H9 (cell line): Measurements from ENCODE around the gene TRPM3. TPM values are rescaled to one million over a fixed set of nuclear protein-coding genes. Genes with fewer than 3 reads are reported as not detected.

Experiments
- DNase-seq: peaks from one replicate; pipeline ENCODE4 v3.0.0-alpha.2; 2017
- H2AFZ ChIP-seq: one replicate; pipeline ENCODE4 v1.6.1; 2013; ENCODE audit warnings: mild to moderate bottlenecking, low read length, control low read depth, moderate library complexity
- H2AK5ac ChIP-seq: 2 replicates; pipeline ENCODE4 v1.6.1; 2013; ENCODE audit warnings: low read length, control low read depth, mixed read lengths; ENCODE audit not compliant: insufficient read length
- H2BK120ac ChIP-seq: one replicate; pipeline ENCODE4 v1.6.1; 2013; ENCODE audit warnings: low read depth, mild to moderate bottlenecking, low read length, control low read depth, inconsistent platforms; ENCODE audit not compliant: poor library complexity, severe bottlenecking
- H2BK12ac ChIP-seq: 2 replicates; pipeline ENCODE4 v1.6.1; 2013; ENCODE audit warnings: low read length, control low read depth, mixed read lengths, low read depth; ENCODE audit not compliant: insufficient read length
- H2BK15ac ChIP-seq: 2 replicates; pipeline ENCODE4 v1.6.1; 2013; ENCODE audit warnings: low read depth, low read length, control low read depth
- H2BK20ac ChIP-seq: one replicate; pipeline ENCODE4 v1.6.1; 2013; ENCODE audit warnings: low read depth, mild to moderate bottlenecking, low read length, control low read depth, inconsistent platforms; ENCODE audit not compliant: poor library complexity, severe bottlenecking
- H2BK5ac ChIP-seq: 2 replicates; pipeline ENCODE4 v1.6.1; 2013; ENCODE audit warnings: low read length, control low read depth, mixed read lengths; ENCODE audit not compliant: insufficient read length
- H3K14ac ChIP-seq: 2 replicates; pipeline ENCODE4 v1.6.1; 2013; ENCODE audit warnings: low read length, control low read depth; ENCODE audit not compliant: insufficient read depth
- H3K18ac ChIP-seq: 2 replicates; pipeline ENCODE4 v1.6.1; 2013; ENCODE audit warnings: low read depth, mild to moderate bottlenecking, mixed read lengths, low read length, control low read depth; ENCODE audit not compliant: insufficient read length
- H3K23ac ChIP-seq: 2 replicates; pipeline ENCODE4 v1.6.1; 2013; ENCODE audit warnings: low read length, control low read depth, mixed read lengths, low read depth; ENCODE audit not compliant: insufficient read length
- H3K23me2 ChIP-seq: 2 replicates; pipeline ENCODE4 v1.6.1; 2013; ENCODE audit warnings: low read depth, mild to moderate bottlenecking, mixed read lengths, low read length, control low read depth; ENCODE audit not compliant: insufficient read length, poor library complexity, severe bottlenecking
- H3K27ac ChIP-seq: 2 replicates; pipeline ENCODE4 v1.5.1; 2013; ENCODE audit warnings: low read length, control low read depth, mixed read lengths, low read depth; ENCODE audit not compliant: insufficient read length
- H3K27me3 ChIP-seq: 2 replicates; pipeline ENCODE4 v1.6.1; 2013; ENCODE audit warnings: low read length, control low read depth, inconsistent platforms; ENCODE audit not compliant: insufficient read depth
- H3K4ac ChIP-seq: 2 replicates; pipeline ENCODE4 v1.6.1; 2013; ENCODE audit warnings: low read depth, mild to moderate bottlenecking, control low read depth, inconsistent platforms, low read length, moderate library complexity
- H3K4me1 ChIP-seq: 2 replicates; pipeline ENCODE4 v1.6.1; 2013; ENCODE audit warnings: low read length, control low read depth, inconsistent platforms; ENCODE audit not compliant: insufficient read depth
- H3K4me2 ChIP-seq: 2 replicates; pipeline ENCODE4 v1.6.1; 2013; ENCODE audit warnings: low read length, control low read depth, mixed read lengths; ENCODE audit not compliant: insufficient read length, insufficient read depth
- H3K56ac ChIP-seq: 2 replicates; pipeline ENCODE4 v1.6.1; 2013; ENCODE audit warnings: low read depth, mild to moderate bottlenecking, mixed read lengths, low read length, control low read depth; ENCODE audit not compliant: insufficient read length
- H3K79me1 ChIP-seq: 2 replicates; pipeline ENCODE4 v1.6.1; 2013; ENCODE audit warnings: low read depth, mild to moderate bottlenecking, moderate library complexity, low read length, control low read depth, inconsistent platforms; ENCODE audit not compliant: insufficient read depth, poor library complexity, severe bottlenecking
- H3K79me2 ChIP-seq: 2 replicates; pipeline ENCODE4 v1.6.1; 2013; ENCODE audit warnings: low read length, control low read depth, inconsistent platforms; ENCODE audit not compliant: insufficient read depth
- H3K9ac ChIP-seq: 2 replicates; pipeline ENCODE4 v1.6.1; 2013; ENCODE audit warnings: low read length, control low read depth, mixed read lengths; ENCODE audit not compliant: insufficient read length; ENCODE audit errors: extremely low read depth
- H3K9me3 ChIP-seq: one replicate; pipeline ENCODE4 v1.6.1; 2013; ENCODE audit warnings: low read depth, low read length, inconsistent platforms; ENCODE audit not compliant: control insufficient read depth
- H3T11ph ChIP-seq: one replicate; pipeline ENCODE4 v1.6.1; 2013; ENCODE audit warnings: mild to moderate bottlenecking, low read length, control low read depth, inconsistent platforms
- H4K20me1 ChIP-seq: one replicate; pipeline ENCODE4 v1.6.1; 2013; ENCODE audit not compliant: control insufficient read depth, insufficient read length, insufficient read depth
- H4K5ac ChIP-seq: 2 replicates; pipeline ENCODE4 v1.6.1; 2013; ENCODE audit warnings: low read depth, mild to moderate bottlenecking, mixed read lengths, low read length, control low read depth; ENCODE audit not compliant: insufficient read length
- H4K8ac ChIP-seq: replicated peaks from 2 replicates; pipeline ENCODE4 v1.6.1; 2013; ENCODE audit warnings: low read length, control low read depth, mixed read lengths, low read depth; ENCODE audit not compliant: insufficient read length
- H4K91ac ChIP-seq: 2 replicates; pipeline ENCODE4 v1.6.1; 2013; ENCODE audit warnings: low read depth, mild to moderate bottlenecking, moderate library complexity, mixed read lengths, low read length, control low read depth; ENCODE audit not compliant: insufficient read length
- H3K27ac Mint-ChIP-seq, 3 experiments: 2 replicates in 2 of 3; 3 replicates in 1 of 3; pipeline ENCODE4 v1.8.0; 2020 to 2021; ENCODE audit warnings: mixed read lengths in 3 of 3, mild to moderate bottlenecking in 1 of 3, moderate library complexity in 1 of 3
- H3K27me3 Mint-ChIP-seq: 2 replicates; pipeline ENCODE4 v1.8.0; 2021; ENCODE audit warnings: low read depth, mild to moderate bottlenecking, moderate library complexity, mixed read lengths
- H3K36me3 Mint-ChIP-seq, 3 experiments: 2 replicates in 2 of 3; 3 replicates in 1 of 3; pipeline ENCODE4 v1.8.0; 2020 to 2021; ENCODE audit warnings: low read depth in 3 of 3, mixed read lengths in 3 of 3; ENCODE audit not compliant: insufficient read depth in 1 of 3
- H3K4me1 Mint-ChIP-seq, 2 experiments: 2 replicates each; pipeline ENCODE4 v1.8.0; 2020; ENCODE audit warnings: mixed read lengths in 2 of 2
- H3K4me3 Mint-ChIP-seq, 2 experiments: 2 replicates in 1 of 2; 3 replicates in 1 of 2; pipeline ENCODE4 v1.8.0; 2020 to 2021; ENCODE audit warnings: mild to moderate bottlenecking in 2 of 2, mixed read lengths in 2 of 2, moderate library complexity in 1 of 2
- H3K9me3 Mint-ChIP-seq, 2 experiments: 2 replicates in 1 of 2; 3 replicates in 1 of 2; pipeline ENCODE4 v1.8.0; 2020; ENCODE audit warnings: mild to moderate bottlenecking in 2 of 2, mixed read lengths in 2 of 2, moderate library complexity in 1 of 2
- CTCF ChIP-seq: fragments of 200-600 bp; sonication (generic); conservative IDR thresholded peaks from 3 replicates; pipeline ENCODE4 v1.8.0; 2021; ENCODE audit warnings: antibody characterized with exemption, mild to moderate bottlenecking
- WGBS: extraction: QIAGEN DNeasy Blood & Tissue Kit; methylation state at CpG from one replicate; pipeline ENCODE4 v1.1.7; 2013; ENCODE audit warnings: missing lambda C conversion rate, low lambda C conversion rate, mixed read lengths; ENCODE audit not compliant: insufficient read length; ENCODE audit errors: extremely low coverage; 5-methylcytosine and 5-hydroxymethylcytosine counted together
- total RNA-seq: library from RNA; stranded (reverse); gene quantifications from 2 replicates; pipeline ENCODE4 v1.2.1, GENCODE V29; 2021

The TRPM3 gene
- total RNA-seq, 1 experiment from 2014 or later, result 10.3 TPM

DNA sequence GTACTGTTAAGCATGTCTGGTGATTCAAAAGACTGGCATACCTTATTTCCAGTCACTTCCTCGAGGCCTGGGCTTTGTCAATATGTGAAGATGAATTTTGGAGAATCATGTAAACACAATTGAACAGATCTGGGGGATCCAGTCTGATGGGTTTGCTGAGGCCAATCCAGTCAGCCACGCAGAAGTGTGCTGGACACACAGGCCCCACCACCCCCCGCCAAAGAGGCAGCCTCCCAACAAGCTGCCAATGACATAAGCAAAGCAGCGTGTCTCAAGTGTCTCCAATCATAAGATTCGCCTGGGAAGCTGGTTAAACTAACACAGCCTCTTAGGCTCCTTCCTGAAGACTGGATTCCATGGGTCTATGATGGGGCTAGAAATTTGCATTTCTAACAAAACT, 514.1 kb downstream of the TRPM3 start:
- Histone ChIP-seq H3K27ac (no peak overlapping the region), H3K14ac (no peak overlapping the region), H3K4me2 (no peak overlapping the region), H3K9me3 (no peaks in the 10 kb centered on the region), H4K91ac (no peak overlapping the region), H3K18ac (no peak overlapping the region), H3K23me2 (no peaks in the 10 kb centered on the region), H3T11ph (no peak overlapping the region), H4K20me1 (no peaks in the 10 kb centered on the region), H3K9ac (no peak overlapping the region), H2AK5ac (no peak overlapping the region), H2BK5ac (no peak overlapping the region), H3K4me1 (no peaks in the 10 kb centered on the region), H2BK20ac (no peak overlapping the region), H3K56ac (no peak overlapping the region), H3K4ac (no peak overlapping the region), H2AFZ (no peak overlapping the region), H3K79me1 (no peaks in the 10 kb centered on the region), H4K5ac (no peak overlapping the region), H2BK15ac (no peak overlapping the region), H2BK120ac (no peak overlapping the region), H3K23ac (no peak overlapping the region), H3K27me3 (no peaks in the 10 kb centered on the region), H4K8ac (no peak overlapping the region), H2BK12ac (no peak overlapping the region), H3K79me2 (no peaks in the 10 kb centered on the region)
- no peak for TF ChIP-seq CTCF
- Mint-ChIP-seq H3K36me3 (no peaks in the 10 kb centered on the region; a peak in 1 of 7 replicates), H3K4me3 (no peak overlapping the region), H3K27me3 (no peaks in the 10 kb centered on the region), H3K9me3 (no peaks in the 10 kb centered on the region), H3K27ac (no peak overlapping the region), H3K4me1 (peaks cover 4 to 10% of the 10 kb centered on the region in 2 experiments; a peak in 3 of 4 replicates)
- no CpG with 5 or more reads among the region's 5 CpGs for WGBS
- no peak for DNase-seq
